Measurements from ENCODE around the gene IFI27L2.

DNA sequence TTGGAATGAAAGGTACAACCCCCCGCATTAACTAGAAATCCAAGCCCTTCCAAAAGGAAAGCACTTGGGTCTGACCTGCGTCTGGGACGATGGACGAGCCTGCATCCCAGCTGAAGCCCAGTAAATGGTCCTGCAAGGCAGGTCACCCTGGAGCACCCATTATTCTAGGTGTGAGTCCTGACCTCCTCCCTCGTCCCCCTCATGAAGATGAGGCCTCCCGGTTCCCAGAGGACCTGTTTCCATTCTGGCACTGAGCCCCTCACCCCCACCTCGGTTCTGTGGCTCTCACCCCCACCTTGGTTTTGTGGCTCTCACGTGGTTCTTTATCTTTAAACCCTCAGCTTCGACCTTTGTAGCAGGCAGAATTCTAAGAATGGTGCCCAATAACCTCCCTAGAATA, 11.5 kb downstream of the IFI27L2 start:
- TF ChIP-seq, protein P1, sequence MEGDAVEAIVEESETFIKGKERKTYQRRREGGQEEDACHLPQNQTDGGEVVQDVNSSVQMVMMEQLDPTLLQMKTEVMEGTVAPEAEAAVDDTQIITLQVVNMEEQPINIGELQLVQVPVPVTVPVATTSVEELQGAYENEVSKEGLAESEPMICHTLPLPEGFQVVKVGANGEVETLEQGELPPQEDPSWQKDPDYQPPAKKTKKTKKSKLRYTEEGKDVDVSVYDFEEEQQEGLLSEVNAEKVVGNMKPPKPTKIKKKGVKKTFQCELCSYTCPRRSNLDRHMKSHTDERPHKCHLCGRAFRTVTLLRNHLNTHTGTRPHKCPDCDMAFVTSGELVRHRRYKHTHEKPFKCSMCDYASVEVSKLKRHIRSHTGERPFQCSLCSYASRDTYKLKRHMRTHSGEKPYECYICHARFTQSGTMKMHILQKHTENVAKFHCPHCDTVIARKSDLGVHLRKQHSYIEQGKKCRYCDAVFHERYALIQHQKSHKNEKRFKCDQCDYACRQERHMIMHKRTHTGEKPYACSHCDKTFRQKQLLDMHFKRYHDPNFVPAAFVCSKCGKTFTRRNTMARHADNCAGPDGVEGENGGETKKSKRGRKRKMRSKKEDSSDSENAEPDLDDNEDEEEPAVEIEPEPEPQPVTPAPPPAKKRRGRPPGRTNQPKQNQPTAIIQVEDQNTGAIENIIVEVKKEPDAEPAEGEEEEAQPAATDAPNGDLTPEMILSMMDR (IDR thresholded peaks at IDR 0.05; ENCODE audit: poor library complexity, severe bottlenecking) = no peak
- TF ChIP-seq MXI1 (conservative IDR thresholded peaks at IDR 0.05; ENCODE audit: poor library complexity, severe bottlenecking) (no peak), TAF1 (IDR thresholded peaks at IDR 0.05; ENCODE audit: low read depth) (no peak)

Measured in neural cell (in vitro differentiated cells).